ENCODE data around the gene APOL5.

APOL5 gene

GRCh38 chr22:35777335-35777975 is 59.8 kb downstream of the APOL5 start:
- H3K4me3 Mint-ChIP-seq = no peak overlapping the region
- no peaks in the 10 kb centered on the region for H3K9me3 Mint-ChIP-seq
- H3K27ac Mint-ChIP-seq = no peak overlapping the region
- peaks cover 2% of the 10 kb centered on the region for H3K27me3 Mint-ChIP-seq
- H3K4me1 Mint-ChIP-seq (ENCODE audit: low read depth) = no peaks in the 10 kb centered on the region
- H3K36me3 Mint-ChIP-seq (ENCODE audit: low read depth) = no peaks in the 10 kb centered on the region

Measured in stimulated activated naive CD8-positive, alpha-beta T cell treated with anti-CD3 and anti-CD28 coated beads, Interleukin-15, Interleukin-2, amounts not matched to agents 100 ng/mL and 50 ng/mL, for 24 hours (primary cell).